CD14-positive monocyte (primary cell): ENCODE data around the gene IFRD1. TPM values are rescaled to one million over a fixed set of nuclear protein-coding genes. Genes with fewer than 3 reads are reported as not detected.

Experiments used
- DNase-seq, 3 donors: peaks; one replicate each; pipeline ENCODE4 v3.0.0-alpha.2; 2011 to 2022
- H2AFZ ChIP-seq: 2 replicates; pipeline ENCODE4 v1.6.0; 2012; ENCODE audit warnings: mild to moderate bottlenecking, low read depth, low read length, inconsistent platforms; ENCODE audit not compliant: insufficient read depth, poor library complexity, severe bottlenecking
- H3K27ac ChIP-seq, 2 donors: 1 replicate in 1 of 2; 2 replicates in 1 of 2; pipeline ENCODE4 v1.5.1; 2012 to 2013; ENCODE audit warnings: low read length in 2 of 2, control low read depth in 1 of 2, inconsistent platforms in 1 of 2, low read depth in 1 of 2, mild to moderate bottlenecking in 1 of 2
- H3K27me3 ChIP-seq, 2 donors: one replicate each; pipeline versions ENCODE4 v1.6.0 to v1.6.1; 2011 to 2013; ENCODE audit warnings: low read length in 2 of 2; ENCODE audit not compliant: control insufficient read depth in 2 of 2, insufficient read depth in 2 of 2
- H3K36me3 ChIP-seq, 2 donors: replicated peaks in 1 of 2; 1 replicate in 1 of 2; 2 replicates in 1 of 2; pipeline versions ENCODE4 v1.5.1 to v1.6.1; 2012 to 2013; ENCODE audit warnings: low read length in 2 of 2, control low read depth in 1 of 2, inconsistent platforms in 1 of 2, mild to moderate bottlenecking in 1 of 2; ENCODE audit not compliant: insufficient read depth in 2 of 2, control insufficient read depth in 1 of 2
- H3K4me1 ChIP-seq, 2 donors: 1 replicate in 1 of 2; 2 replicates in 1 of 2; pipeline versions ENCODE4 v1.5.1 to v1.6.1; 2012 to 2013; ENCODE audit warnings: low read length in 2 of 2, control low read depth in 1 of 2, inconsistent platforms in 1 of 2, mild to moderate bottlenecking in 1 of 2, moderate library complexity in 1 of 2; ENCODE audit not compliant: insufficient read depth in 2 of 2, control insufficient read depth in 1 of 2
- H3K4me2 ChIP-seq: replicated peaks from 2 replicates; pipeline ENCODE3; 2012; ENCODE audit warnings: low read length, moderate library complexity, mild to moderate bottlenecking; ENCODE audit not compliant: poor library complexity, severe bottlenecking; ENCODE audit errors: extremely low read depth
- H3K4me3 ChIP-seq, 3 experiments: fragments of 200-600 bp in 1 of 3; sonication (generic) in 1 of 3; replicated peaks in 1 of 3; 1 replicate in 2 of 3; 2 replicates in 1 of 3; pipeline ENCODE4 v1.5.1; 2011 to 2013; ENCODE audit warnings: low read length in 3 of 3, mild to moderate bottlenecking in 3 of 3, control low read depth in 2 of 3, low read depth in 2 of 3, inconsistent platforms in 1 of 3, moderate library complexity in 1 of 3
- H3K79me2 ChIP-seq: 2 replicates; pipeline ENCODE4 v1.6.0; 2012; ENCODE audit warnings: mild to moderate bottlenecking, control low read depth, inconsistent platforms, low read length, moderate library complexity; ENCODE audit not compliant: insufficient read depth
- H3K9ac ChIP-seq: 2 replicates; pipeline ENCODE4 v1.6.0; 2017; ENCODE audit warnings: low read length, mild to moderate bottlenecking; ENCODE audit not compliant: insufficient read depth, poor library complexity, severe bottlenecking
- H3K9me3 ChIP-seq, 2 donors: replicated peaks in 1 of 2; 1 replicate in 1 of 2; 2 replicates in 1 of 2; pipeline versions ENCODE4 v1.5.1 to v1.6.1; 2012 to 2013; ENCODE audit warnings: low read length in 2 of 2, control low read depth in 1 of 2; ENCODE audit not compliant: control insufficient read depth in 1 of 2, insufficient read depth in 1 of 2
- H4K20me1 ChIP-seq: 2 replicates; pipeline ENCODE4 v1.6.0; 2012; ENCODE audit warnings: mild to moderate bottlenecking, low read length, control low read depth, moderate library complexity; ENCODE audit not compliant: insufficient read depth
- H3K27ac Mint-ChIP-seq, 7 donors: one replicate each; pipeline ENCODE4 v1.8.0; 2020; ENCODE audit warnings: mild to moderate bottlenecking in 7 of 7, mixed read lengths in 7 of 7, moderate library complexity in 6 of 7, inconsistent platforms in 2 of 7
- H3K27me3 Mint-ChIP-seq, 3 donors: one replicate each; pipeline ENCODE4 v1.8.0; 2021 to 2022; ENCODE audit warnings: low read depth in 3 of 3, mild to moderate bottlenecking in 3 of 3, mixed read lengths in 3 of 3, moderate library complexity in 3 of 3, inconsistent platforms in 1 of 3
- H3K36me3 Mint-ChIP-seq, 2 donors: one replicate each; pipeline ENCODE4 v1.8.0; 2020; ENCODE audit warnings: mixed read lengths in 2 of 2, inconsistent platforms in 1 of 2, mild to moderate bottlenecking in 1 of 2
- H3K4me1 Mint-ChIP-seq: one replicate; pipeline ENCODE4 v1.8.0; 2020; ENCODE audit warnings: mild to moderate bottlenecking, mixed read lengths
- H3K4me3 Mint-ChIP-seq, 2 donors: one replicate each; pipeline ENCODE4 v1.8.0; 2020; ENCODE audit warnings: mild to moderate bottlenecking in 2 of 2, mixed read lengths in 2 of 2, moderate library complexity in 1 of 2
- H3K9me3 Mint-ChIP-seq, 7 donors: one replicate each; pipeline ENCODE4 v1.8.0; 2020 to 2022; ENCODE audit warnings: mixed read lengths in 7 of 7, mild to moderate bottlenecking in 6 of 7, moderate library complexity in 6 of 7, inconsistent platforms in 2 of 7
- WGBS: methylation state at CpG from one replicate; pipeline ENCODE4 v1.1.5; 2013; ENCODE audit warnings: missing lambda C conversion rate; ENCODE audit not compliant: insufficient coverage; 5-methylcytosine and 5-hydroxymethylcytosine counted together
- intact Hi-C, 2 donors: fragments of 100-400 bp; cut with micrococcal nuclease; formaldehyde crosslinking; loops; one replicate each; pipeline versions ENCODE4 v1.15.0 to v1.15.1; 2023
- polyA plus RNA-seq, 3 donors: library from polyadenylated mRNA; depleted of rRNA in 1 of 3; unstranded in 2 of 3; stranded (reverse) in 1 of 3; fragments of 300-500 nt in 2 of 3; fragments of >200 nt in 1 of 3; fragmentation: Illumina TruSeq in 2 of 3; gene quantifications; 1 replicate in 2 of 3; 2 replicates in 1 of 3; pipeline ENCODE4 v1.2.3, GENCODE V29; 2012 to 2021
- TF ChIP-seq, protein P1 (sequence below): fragments of 200-600 bp; IDR thresholded peaks from one replicate; pipeline ENCODE4 v1.8.0; 2022; ENCODE audit warnings: antibody characterized with exemption, mild to moderate bottlenecking

IFRD1 gene
- polyA plus RNA-seq, 3 donors: 13.6 to 81.6 (median 18.7) TPM

DNA sequence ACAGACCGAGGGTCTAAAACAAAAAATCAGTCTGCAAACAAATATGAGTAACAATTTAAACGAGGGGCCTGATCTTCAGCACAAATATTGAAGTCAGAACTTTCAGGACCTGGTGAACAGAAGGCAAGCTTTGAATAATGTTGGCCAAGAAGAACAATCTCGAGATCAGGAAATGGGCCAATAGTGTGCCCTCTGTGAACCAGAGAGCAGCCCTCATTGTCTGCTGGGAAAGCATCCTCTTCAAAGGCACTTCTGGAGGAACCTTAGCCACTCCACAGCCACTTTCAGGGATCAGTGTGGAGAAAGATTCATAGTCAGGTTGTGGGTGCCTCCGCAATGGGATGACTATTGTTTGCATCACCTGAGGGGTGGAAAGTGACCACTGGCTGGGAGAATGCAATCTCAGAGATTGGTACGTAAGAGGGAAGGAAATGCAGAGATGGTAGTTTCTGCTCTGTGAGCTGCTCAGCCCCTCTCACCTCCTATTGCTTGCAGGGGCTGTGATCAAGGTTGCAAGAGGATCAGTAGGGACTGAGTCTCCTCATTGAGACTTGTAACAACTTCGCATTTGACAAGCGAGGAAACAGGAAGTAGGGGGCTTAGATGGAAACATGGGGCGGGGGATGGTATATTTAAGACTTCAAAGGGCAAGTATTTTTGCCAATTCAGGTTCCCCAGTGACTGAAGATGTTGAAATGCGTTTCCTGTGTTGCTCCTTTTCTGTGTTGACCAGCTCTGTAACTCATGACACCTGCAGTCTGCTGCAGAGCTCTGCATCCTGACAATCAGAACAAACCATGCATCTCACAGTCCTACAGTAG, 28.4 kb upstream of the IFRD1 start:
- H3K36me3 ChIP-seq: no peaks in the 10 kb centered on the region
- H2AFZ ChIP-seq: peak overlapping the region; percentile 47
- no peaks in the 10 kb centered on the region for H3K79me2 ChIP-seq
- 25% methylated on average over 7 of the region's 9 CpGs for WGBS
- H3K27ac Mint-ChIP-seq: peak overlapping the region; percentile 24 to 91 (median 63)
- peak overlapping the region; percentile 46 for H3K4me2 ChIP-seq
- H3K36me3 Mint-ChIP-seq: no peaks in the 10 kb centered on the region
- H3K27ac ChIP-seq: peak overlapping the region; percentile 6 to 61
- no peaks in the 10 kb centered on the region for H3K9me3 ChIP-seq
- peak overlapping the region in 1 of 2 donors; percentile 60 for H3K4me3 Mint-ChIP-seq
- no peaks in the 10 kb centered on the region for H4K20me1 ChIP-seq
- H3K4me1 Mint-ChIP-seq: peaks cover 25% of the 10 kb centered on the region
- H3K9ac ChIP-seq: no peak overlapping the region
- peak overlapping the region in 1 of 3 experiments; percentile 39 for H3K4me3 ChIP-seq
- peak; percentile 23 to 46 (median 34) for DNase-seq
- TF ChIP-seq, protein P1, sequence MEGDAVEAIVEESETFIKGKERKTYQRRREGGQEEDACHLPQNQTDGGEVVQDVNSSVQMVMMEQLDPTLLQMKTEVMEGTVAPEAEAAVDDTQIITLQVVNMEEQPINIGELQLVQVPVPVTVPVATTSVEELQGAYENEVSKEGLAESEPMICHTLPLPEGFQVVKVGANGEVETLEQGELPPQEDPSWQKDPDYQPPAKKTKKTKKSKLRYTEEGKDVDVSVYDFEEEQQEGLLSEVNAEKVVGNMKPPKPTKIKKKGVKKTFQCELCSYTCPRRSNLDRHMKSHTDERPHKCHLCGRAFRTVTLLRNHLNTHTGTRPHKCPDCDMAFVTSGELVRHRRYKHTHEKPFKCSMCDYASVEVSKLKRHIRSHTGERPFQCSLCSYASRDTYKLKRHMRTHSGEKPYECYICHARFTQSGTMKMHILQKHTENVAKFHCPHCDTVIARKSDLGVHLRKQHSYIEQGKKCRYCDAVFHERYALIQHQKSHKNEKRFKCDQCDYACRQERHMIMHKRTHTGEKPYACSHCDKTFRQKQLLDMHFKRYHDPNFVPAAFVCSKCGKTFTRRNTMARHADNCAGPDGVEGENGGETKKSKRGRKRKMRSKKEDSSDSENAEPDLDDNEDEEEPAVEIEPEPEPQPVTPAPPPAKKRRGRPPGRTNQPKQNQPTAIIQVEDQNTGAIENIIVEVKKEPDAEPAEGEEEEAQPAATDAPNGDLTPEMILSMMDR: no peak
- H3K27me3 ChIP-seq: no peaks in the 10 kb centered on the region
- peaks cover 0 to 4% (median 0%) of the 10 kb centered on the region in 7 donors for H3K9me3 Mint-ChIP-seq
- intact Hi-C loops: no loop called here
- H3K27me3 Mint-ChIP-seq: peaks cover 0 to 2% (median 0%) of the 10 kb centered on the region in 3 donors
- H3K4me1 ChIP-seq: peaks cover 22 to 24% of the 10 kb centered on the region in 2 donors

DNA sequence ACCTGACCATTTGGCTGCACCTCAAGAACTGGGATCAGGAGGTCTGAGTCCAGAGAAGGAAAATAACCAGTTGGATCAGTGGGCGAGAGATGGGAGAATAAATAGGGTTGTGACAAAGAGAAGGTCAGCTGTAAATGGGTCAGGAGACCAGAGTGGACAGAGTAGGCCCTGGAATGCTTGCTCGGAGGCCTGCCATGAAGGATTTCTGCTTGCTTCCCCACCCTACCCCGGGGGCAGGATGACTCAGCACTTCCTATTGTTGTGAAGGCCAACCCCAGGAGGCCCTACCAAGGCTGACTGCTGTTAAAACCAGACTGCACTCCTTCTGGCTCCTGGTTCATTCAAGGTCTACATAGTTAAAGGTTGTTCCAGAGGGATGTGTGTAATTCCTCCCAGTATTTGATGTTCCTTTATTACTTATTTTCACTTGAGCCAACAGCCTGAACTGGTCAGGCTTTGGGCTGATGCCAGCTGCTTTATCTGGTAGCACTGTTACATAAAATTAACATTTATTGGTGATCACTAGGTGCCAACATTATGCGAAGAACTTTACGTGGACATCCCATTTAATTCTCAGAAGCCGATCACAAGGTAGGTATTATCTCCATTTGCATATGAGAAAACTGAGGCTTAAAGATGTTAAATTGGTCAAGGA, 27.3 kb upstream of the IFRD1 start:
- Histone ChIP-seq H2AFZ (peak overlapping the region; percentile 41), H3K79me2 (no peaks in the 10 kb centered on the region)

More for the DNA sequence above, 27.3 kb upstream of the IFRD1 start:
- Histone ChIP-seq H3K9me3 (no peaks in the 10 kb centered on the region), H3K27me3 (no peaks in the 10 kb centered on the region), H3K4me1 (peaks cover 22 to 24% of the 10 kb centered on the region in 2 donors), H4K20me1 (no peaks in the 10 kb centered on the region), H3K4me3 (peak overlapping the region in 1 of 3 experiments; percentile 39), H3K4me2 (peak overlapping the region; percentile 46), H3K36me3 (no peaks in the 10 kb centered on the region), H3K27ac (peak overlapping the region in 1 of 2 donors; percentile 61), H3K9ac (no peak overlapping the region)
- Mint-ChIP-seq H3K4me1 (peaks cover 25% of the 10 kb centered on the region), H3K27ac (peak overlapping the region; percentile 16 to 91 (median 48)), H3K36me3 (no peaks in the 10 kb centered on the region), H3K4me3 (no peak overlapping the region), H3K27me3 (peaks cover 0 to 2% (median 0%) of the 10 kb centered on the region in 3 donors), H3K9me3 (no peaks in the 10 kb centered on the region)
- intact Hi-C loops: no loop called here
- peak; percentile 24 to 48 (median 41) for DNase-seq
- 0% methylated on average over 1 of the region's 6 CpGs for WGBS
- TF ChIP-seq, protein P1: no peak
